OCI-LY3 (cell line): ENCODE data around the gene ZSWIM8.

Experiments
- H2AFZ ChIP-seq: fragments of 200-600, 300-600 bp; shearing (Covaris generic); 2 replicates; pipeline ENCODE4 v1.6.0; 2014; ENCODE audit warnings: antibody characterized with exemption, low read depth, low read length
- H3K27ac ChIP-seq: fragments of 200-600, 300-600 bp; sonication (generic); 2 replicates; pipeline ENCODE4 v1.5.1; 2014; ENCODE audit warnings: mild to moderate bottlenecking, low read length, moderate library complexity, mixed read lengths
- H3K27me3 ChIP-seq: fragments of 200-600, 300-600 bp; sonication (generic); 2 replicates; pipeline ENCODE4 v1.6.1; 2014; ENCODE audit warnings: low read depth, low read length, mixed read lengths
- H3K36me3 ChIP-seq: fragments of 200-600, 300-600 bp; sonication (generic); replicated peaks from 2 replicates; pipeline ENCODE3; 2014; ENCODE audit warnings: low read depth, low read length, mixed read lengths
- H3K4me1 ChIP-seq: fragments of 300-600, 200-600 bp; sonication (generic); 2 replicates; pipeline ENCODE4 v1.6.1; 2014; ENCODE audit warnings: low read length, mixed read lengths
- H3K4me2 ChIP-seq: fragments of 200-600, 300-600 bp; sonication (generic); 2 replicates; pipeline ENCODE4 v1.6.1; 2014; ENCODE audit warnings: low read length, mixed read lengths
- H3K4me3 ChIP-seq: fragments of 300-600, 200-600 bp; sonication (generic); 2 replicates; pipeline ENCODE4 v1.5.1; 2014; ENCODE audit warnings: antibody characterized with exemption, mild to moderate bottlenecking, low read length, moderate library complexity
- H3K79me2 ChIP-seq: fragments of 300-600, 200-600 bp; shearing (Covaris generic); 2 replicates; pipeline ENCODE4 v1.6.1; 2014; ENCODE audit warnings: mild to moderate bottlenecking, low read length, mixed read lengths
- H3K9ac ChIP-seq: fragments of 300-600, 200-600 bp; shearing (Covaris generic); 2 replicates; pipeline ENCODE4 v1.6.0; 2014; ENCODE audit warnings: mild to moderate bottlenecking, low read length, moderate library complexity
- H3K9me3 ChIP-seq: fragments of 200-600, 300-600 bp; shearing (Covaris generic); 2 replicates; pipeline ENCODE4 v1.6.1; 2014; ENCODE audit warnings: low read length, mixed read lengths; ENCODE audit not compliant: insufficient read depth
- H4K20me1 ChIP-seq: fragments of 200-600, 300-600 bp; sonication (generic); 2 replicates; pipeline ENCODE4 v1.6.1; 2016; ENCODE audit warnings: low read length, mixed read lengths; ENCODE audit not compliant: insufficient read depth
- EZH2phosphoT487 ChIP-seq: fragments of 200-600 bp; shearing (Covaris generic); IDR thresholded peaks from 2 replicates; pipeline ENCODE4 v1.6.1; 2018; ENCODE audit warnings: antibody characterized with exemption, mixed run types, low read depth
- TF ChIP-seq, protein P1 (sequence below): fragments of 200-600, 300-600 bp; sonication (generic); IDR thresholded peaks from 2 replicates; pipeline ENCODE4 v1.5.1; 2014; ENCODE audit warnings: antibody characterized with exemption, low read length, low read depth

The ZSWIM8 gene

DNA sequence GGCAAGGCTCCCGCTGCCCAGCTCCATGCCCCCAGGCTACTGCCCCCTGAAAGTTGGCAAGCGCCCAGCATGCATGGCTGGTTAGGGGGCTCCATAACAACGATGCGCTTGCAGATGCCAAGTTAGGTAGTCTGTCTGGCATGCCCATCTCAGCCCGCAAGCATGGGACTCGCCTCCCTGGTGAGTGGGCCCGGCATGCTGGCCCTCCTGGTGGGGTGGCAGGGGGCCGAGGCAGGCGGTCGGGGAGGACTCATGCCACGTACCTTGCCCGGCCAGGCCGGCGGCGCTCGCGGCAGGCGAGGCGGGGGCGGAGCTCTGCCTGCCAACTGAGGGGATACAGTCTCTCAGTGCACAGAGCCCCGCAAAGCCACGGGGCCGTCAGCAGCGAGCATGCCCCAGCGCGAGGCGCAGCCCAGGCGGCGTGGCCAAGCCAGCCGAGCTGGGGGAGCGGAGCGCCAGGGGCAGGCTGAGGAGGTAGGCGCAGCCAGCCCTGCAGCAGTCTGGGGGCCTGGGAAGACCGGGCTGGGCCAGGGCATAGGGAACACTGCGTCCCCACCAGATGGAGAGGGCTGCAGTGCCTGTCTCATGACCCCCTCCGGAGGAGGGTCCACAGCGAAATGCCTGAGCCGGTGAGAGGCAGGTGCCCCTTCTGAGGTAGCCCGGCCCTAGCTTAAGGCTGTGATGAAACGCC is 54.0 kb downstream of the ZSWIM8 start:
- Histone ChIP-seq H3K9me3 (no peaks in the 10 kb centered on the region), H3K4me2 (no peak overlapping the region), H3K36me3 (no peaks in the 10 kb centered on the region), H3K9ac (no peak overlapping the region), H3K27me3 (no peaks in the 10 kb centered on the region), H4K20me1 (no peaks in the 10 kb centered on the region), H3K4me3 (no peak overlapping the region), H2AFZ (no peak overlapping the region), H3K4me1 (no peaks in the 10 kb centered on the region), H3K27ac (no peak overlapping the region), H3K79me2 (no peaks in the 10 kb centered on the region)
- TF ChIP-seq, protein P1, sequence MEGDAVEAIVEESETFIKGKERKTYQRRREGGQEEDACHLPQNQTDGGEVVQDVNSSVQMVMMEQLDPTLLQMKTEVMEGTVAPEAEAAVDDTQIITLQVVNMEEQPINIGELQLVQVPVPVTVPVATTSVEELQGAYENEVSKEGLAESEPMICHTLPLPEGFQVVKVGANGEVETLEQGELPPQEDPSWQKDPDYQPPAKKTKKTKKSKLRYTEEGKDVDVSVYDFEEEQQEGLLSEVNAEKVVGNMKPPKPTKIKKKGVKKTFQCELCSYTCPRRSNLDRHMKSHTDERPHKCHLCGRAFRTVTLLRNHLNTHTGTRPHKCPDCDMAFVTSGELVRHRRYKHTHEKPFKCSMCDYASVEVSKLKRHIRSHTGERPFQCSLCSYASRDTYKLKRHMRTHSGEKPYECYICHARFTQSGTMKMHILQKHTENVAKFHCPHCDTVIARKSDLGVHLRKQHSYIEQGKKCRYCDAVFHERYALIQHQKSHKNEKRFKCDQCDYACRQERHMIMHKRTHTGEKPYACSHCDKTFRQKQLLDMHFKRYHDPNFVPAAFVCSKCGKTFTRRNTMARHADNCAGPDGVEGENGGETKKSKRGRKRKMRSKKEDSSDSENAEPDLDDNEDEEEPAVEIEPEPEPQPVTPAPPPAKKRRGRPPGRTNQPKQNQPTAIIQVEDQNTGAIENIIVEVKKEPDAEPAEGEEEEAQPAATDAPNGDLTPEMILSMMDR: no peak
- TF ChIP-seq EZH2phosphoT487: no peak

DNA sequence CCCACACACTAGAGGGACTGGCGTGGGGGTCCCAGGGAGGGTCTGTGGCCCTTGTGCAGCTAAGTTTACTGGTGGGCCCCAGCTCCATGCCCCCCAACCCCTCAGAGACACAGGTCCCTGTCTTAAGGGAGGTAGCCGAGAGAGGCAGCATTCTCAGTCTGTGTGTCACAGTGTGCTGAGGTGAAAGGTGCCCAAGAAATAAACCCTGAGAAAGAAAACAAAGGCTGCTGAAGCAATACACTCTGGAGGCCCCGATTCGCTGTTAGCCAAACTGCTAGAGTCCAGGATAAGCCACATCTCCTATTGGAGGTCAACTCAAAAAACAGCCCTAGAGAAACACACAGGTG is 54.6 kb downstream of the ZSWIM8 start:
- Histone ChIP-seq H4K20me1 (no peaks in the 10 kb centered on the region), H3K36me3 (no peaks in the 10 kb centered on the region), H3K27me3 (no peaks in the 10 kb centered on the region), H3K27ac (no peak overlapping the region), H3K9ac (no peak overlapping the region), H3K4me2 (no peak overlapping the region), H3K4me1 (no peaks in the 10 kb centered on the region), H3K79me2 (no peaks in the 10 kb centered on the region), H3K4me3 (no peak overlapping the region), H3K9me3 (no peaks in the 10 kb centered on the region), H2AFZ (no peak overlapping the region)
- TF ChIP-seq EZH2phosphoT487: no peak
- TF ChIP-seq, protein P1: no peak

DNA sequence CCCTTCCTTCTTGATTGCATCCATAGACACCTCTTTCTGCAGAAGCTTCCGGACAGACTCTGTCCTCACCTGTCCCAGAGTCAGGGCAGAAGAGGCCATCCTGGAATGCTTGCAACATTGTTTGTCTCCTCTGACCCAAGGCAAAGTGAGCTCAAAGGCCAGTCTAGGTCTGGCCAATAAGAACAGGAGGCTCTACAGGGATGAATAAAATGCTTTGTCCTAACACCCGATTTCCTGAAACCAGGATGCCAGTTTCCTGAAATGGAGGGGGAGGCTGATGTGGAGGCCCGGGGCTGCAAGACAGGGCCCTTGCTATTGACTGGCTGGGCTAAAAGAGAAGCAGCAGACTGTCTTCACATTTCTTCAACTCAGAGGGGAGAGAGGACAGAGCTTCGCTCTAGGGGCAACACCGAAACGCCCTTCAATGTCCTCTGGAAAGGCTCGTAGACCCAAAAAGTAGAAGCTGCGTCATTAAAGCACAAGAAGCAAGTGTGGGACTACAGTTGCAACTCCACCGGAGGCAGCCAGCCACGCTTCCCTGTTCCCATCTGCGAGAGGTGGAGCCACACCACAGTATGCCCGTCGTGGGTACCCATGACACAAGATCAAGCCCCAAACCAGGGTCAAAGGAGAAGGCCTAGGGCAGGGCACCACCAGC is 55.1 kb downstream of the ZSWIM8 start:
- H3K4me3 ChIP-seq: no peak overlapping the region
- TF ChIP-seq, protein P1: no peak
- no peak for TF ChIP-seq EZH2phosphoT487
- no peaks in the 10 kb centered on the region for H3K79me2 ChIP-seq
- H3K4me2 ChIP-seq: no peak overlapping the region
- H3K9ac ChIP-seq: no peak overlapping the region
- no peaks in the 10 kb centered on the region for H3K9me3 ChIP-seq
- H3K4me1 ChIP-seq: no peaks in the 10 kb centered on the region
- no peak overlapping the region for H3K27ac ChIP-seq
- no peak overlapping the region for H2AFZ ChIP-seq
- H3K36me3 ChIP-seq: no peaks in the 10 kb centered on the region
- H4K20me1 ChIP-seq: no peaks in the 10 kb centered on the region
- no peaks in the 10 kb centered on the region for H3K27me3 ChIP-seq

DNA sequence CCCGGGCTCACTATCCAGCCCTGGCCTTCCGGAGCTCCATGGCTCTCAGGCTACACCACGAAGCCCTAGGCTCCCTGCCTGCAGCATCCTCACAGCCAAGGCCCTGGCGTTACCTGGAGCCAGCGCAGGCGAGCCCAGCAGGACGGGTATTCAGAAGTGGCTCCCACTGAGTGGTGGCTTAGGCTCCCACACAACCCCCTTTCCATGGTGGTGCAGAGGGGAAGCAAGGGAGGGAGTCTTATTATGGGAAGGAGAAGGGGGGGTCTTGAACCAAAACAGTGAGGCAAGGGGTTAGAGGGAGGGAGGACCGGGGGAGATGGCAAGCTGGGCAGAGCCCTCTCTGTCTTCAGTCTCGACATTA is 55.6 kb downstream of the ZSWIM8 start:
- H4K20me1 ChIP-seq: no peaks in the 10 kb centered on the region
- H2AFZ ChIP-seq: no peak overlapping the region
- no peak overlapping the region for H3K4me2 ChIP-seq
- no peak overlapping the region for H3K4me3 ChIP-seq
- H3K79me2 ChIP-seq: no peaks in the 10 kb centered on the region
- H3K9me3 ChIP-seq: no peaks in the 10 kb centered on the region
- no peak overlapping the region for H3K27ac ChIP-seq
- H3K4me1 ChIP-seq: no peaks in the 10 kb centered on the region
- no peaks in the 10 kb centered on the region for H3K27me3 ChIP-seq
- TF ChIP-seq, protein P1: no peak
- no peak for TF ChIP-seq EZH2phosphoT487
- H3K9ac ChIP-seq: no peak overlapping the region
- H3K36me3 ChIP-seq: no peaks in the 10 kb centered on the region
